HEK293 (cell line): ENCODE results near the gene OPRM1.

Experiments
- CTCF ChIA-PET: fragments of 350-600 bp; formaldehyde crosslinking; extraction: SDS; loops from one replicate; lab custom pipeline; 2021; ENCODE audit warnings: antibody characterized with exemption; lab: Yijun Ruan, JAX
- POLR2A ChIA-PET: fragments of 300-600 bp; formaldehyde crosslinking; extraction: SDS; loops from one replicate; lab custom pipeline; 2020; ENCODE audit warnings: antibody characterized with exemption, inconsistent platforms; lab: Yijun Ruan, JAX
- H3K27ac ChIP-seq: fragments of 200-500 bp; sonication (Bioruptor generic); 2 replicates; pipeline ENCODE4 v1.5.1; 2014; ENCODE audit warnings: low read depth, low read length, control low read depth, inconsistent platforms; ENCODE audit errors: extremely low read depth
- H3K36me3 ChIP-seq, 2 experiments: fragments of 200-500 bp in 1 of 2; sonication (Bioruptor generic) in 1 of 2; 1 replicate in 1 of 2; 2 replicates in 1 of 2; pipeline ENCODE4 v1.5.1; 2014 to 2017; ENCODE audit warnings: inconsistent platforms in 2 of 2, low read length in 2 of 2; ENCODE audit not compliant: control insufficient read depth in 2 of 2, insufficient read depth in 1 of 2
- H3K4me1 ChIP-seq: fragments of 200-500 bp; sonication (Bioruptor generic); 2 replicates; pipeline ENCODE4 v1.5.1; 2014; ENCODE audit warnings: mild to moderate bottlenecking, low read length, inconsistent platforms; ENCODE audit not compliant: control insufficient read depth, insufficient read depth
- H3K4me3 ChIP-seq: 2 replicates; pipeline ENCODE4 v1.5.1; 2011; ENCODE audit warnings: low read depth, mild to moderate bottlenecking, control low read depth, low read length, moderate library complexity
- H3K9me3 ChIP-seq: fragments of 200-500 bp; sonication (Bioruptor generic); 2 replicates; pipeline ENCODE4 v1.5.1; 2014; ENCODE audit warnings: low read depth, low read length, inconsistent platforms; ENCODE audit not compliant: control insufficient read depth, insufficient read depth
- CTCF ChIP-seq: fragments of 450-650 bp; formaldehyde crosslinking; IDR thresholded peaks from 2 replicates; pipeline ENCODE4 v1.5.1; 2016; ENCODE audit warnings: missing biosample characterization, missing genetic modification characterization
- ELK4 ChIP-seq: IDR thresholded peaks from 2 replicates; pipeline ENCODE4 v1.6.1; 2011; ENCODE audit warnings: mild to moderate bottlenecking, low read depth, low read length, borderline replicate concordance
- GLIS1 ChIP-seq: fragments of 450-650 bp; formaldehyde crosslinking; IDR thresholded peaks from 2 replicates; pipeline ENCODE4 v1.5.1; 2016; ENCODE audit warnings: missing biosample characterization, missing genetic modification characterization
- OVOL3 ChIP-seq: fragments of 450-650 bp; formaldehyde crosslinking; IDR thresholded peaks from 2 replicates; pipeline ENCODE4 v1.5.1; 2016; ENCODE audit warnings: missing biosample characterization, missing genetic modification characterization
- PRDM1 ChIP-seq: fragments of 450-650 bp; formaldehyde crosslinking; IDR thresholded peaks from 2 replicates; pipeline ENCODE4; 2016; ENCODE audit warnings: missing biosample characterization, missing genetic modification characterization
- SALL2 ChIP-seq: fragments of 450-650 bp; formaldehyde crosslinking; IDR thresholded peaks from 2 replicates; pipeline ENCODE4 v1.5.0; 2017; ENCODE audit warnings: missing biosample characterization, mild to moderate bottlenecking, missing genetic modification characterization, borderline replicate concordance
- SP2 ChIP-seq: fragments of 450-650 bp; formaldehyde crosslinking; IDR thresholded peaks from 2 replicates; pipeline ENCODE4 v1.5.1; 2016; ENCODE audit warnings: missing biosample characterization, missing genetic modification characterization
- TSHZ1 ChIP-seq: fragments of 450-650 bp; formaldehyde crosslinking; IDR thresholded peaks from 2 replicates; pipeline ENCODE4 v1.5.1; 2016; ENCODE audit warnings: missing biosample characterization, missing genetic modification characterization, borderline replicate concordance
- YY1 ChIP-seq: fragments of 450-650 bp; formaldehyde crosslinking; IDR thresholded peaks from 2 replicates; pipeline ENCODE4 v1.5.1; 2018; ENCODE audit warnings: missing biosample characterization, missing genetic modification characterization
- YY2 ChIP-seq: fragments of 450-650 bp; formaldehyde crosslinking; IDR thresholded peaks from 2 replicates; pipeline ENCODE4 v1.5.1; 2016; ENCODE audit warnings: missing biosample characterization, missing genetic modification characterization
- ZBTB11 ChIP-seq: fragments of 450-650 bp; formaldehyde crosslinking; conservative IDR thresholded peaks from 2 replicates; pipeline ENCODE4 v1.5.1; 2016; ENCODE audit warnings: low read depth, missing biosample characterization, missing genetic modification characterization
- ZBTB8A ChIP-seq: fragments of 450-650 bp; formaldehyde crosslinking; IDR thresholded peaks from 2 replicates; pipeline ENCODE4 v1.5.1; 2016; ENCODE audit warnings: missing biosample characterization, missing genetic modification characterization
- ZIC2 ChIP-seq: fragments of 450-650 bp; formaldehyde crosslinking; IDR thresholded peaks from 2 replicates; pipeline ENCODE4 v1.5.1; 2016; ENCODE audit warnings: missing biosample characterization, missing genetic modification characterization
- ZNF10 ChIP-seq: fragments of 450-650 bp; formaldehyde crosslinking; IDR thresholded peaks from 2 replicates; pipeline ENCODE4 v1.5.1; 2017; ENCODE audit warnings: missing biosample characterization, missing genetic modification characterization
- ZNF155 ChIP-seq: fragments of 450-650 bp; formaldehyde crosslinking; IDR thresholded peaks from 2 replicates; pipeline ENCODE4 v1.5.1; 2016; ENCODE audit warnings: missing biosample characterization, missing genetic modification characterization
- ZNF157 ChIP-seq: fragments of 450-650 bp; formaldehyde crosslinking; IDR thresholded peaks from 2 replicates; pipeline ENCODE4 v1.5.1; 2016; ENCODE audit warnings: missing biosample characterization, missing genetic modification characterization
- ZNF175 ChIP-seq: fragments of 450-650 bp; formaldehyde crosslinking; IDR thresholded peaks from 2 replicates; pipeline ENCODE4 v1.5.1; 2016; ENCODE audit warnings: missing biosample characterization, missing genetic modification characterization
- ZNF184 ChIP-seq: fragments of 450-650 bp; IDR thresholded peaks from 2 replicates; pipeline ENCODE4 v1.5.1; 2018; ENCODE audit warnings: missing biosample characterization, mild to moderate bottlenecking, missing genetic modification characterization
- ZNF19 ChIP-seq: fragments of 450-650 bp; formaldehyde crosslinking; IDR thresholded peaks from 2 replicates; pipeline ENCODE4; 2016; ENCODE audit warnings: missing biosample characterization, missing genetic modification characterization, low read depth
- ZNF548 ChIP-seq: fragments of 450-650 bp; formaldehyde crosslinking; IDR thresholded peaks from 2 replicates; pipeline ENCODE4 v1.5.1; 2016; ENCODE audit warnings: missing biosample characterization, missing genetic modification characterization
- ZNF561 ChIP-seq: fragments of 450-650 bp; IDR thresholded peaks from 2 replicates; pipeline ENCODE4 v1.5.1; 2018; ENCODE audit warnings: missing biosample characterization, missing genetic modification characterization, borderline replicate concordance
- ZNF747 ChIP-seq: fragments of 450-650 bp; formaldehyde crosslinking; IDR thresholded peaks from 2 replicates; pipeline ENCODE4 v1.5.1; 2016; ENCODE audit warnings: missing biosample characterization, missing genetic modification characterization
- ZNF768 ChIP-seq: fragments of 450-650 bp; formaldehyde crosslinking; IDR thresholded peaks from 2 replicates; pipeline ENCODE4 v1.5.1; 2018; ENCODE audit warnings: missing biosample characterization, mild to moderate bottlenecking, missing genetic modification characterization
- ZNF776 ChIP-seq: fragments of 450-650 bp; formaldehyde crosslinking; IDR thresholded peaks from 2 replicates; pipeline ENCODE4 v1.5.0; 2017; ENCODE audit warnings: missing biosample characterization, missing genetic modification characterization, borderline replicate concordance
- ZNF792 ChIP-seq: fragments of 450-650 bp; formaldehyde crosslinking; IDR thresholded peaks from 2 replicates; pipeline ENCODE4 v1.5.1; 2016; ENCODE audit warnings: missing biosample characterization, missing genetic modification characterization
- ZNF837 ChIP-seq: fragments of 450-650 bp; formaldehyde crosslinking; IDR thresholded peaks from 2 replicates; pipeline ENCODE4 v1.5.1; 2016; ENCODE audit warnings: missing biosample characterization, missing genetic modification characterization

OPRM1 gene

GRCh38 chr6:154012852-154013251 lies 26.2 kb upstream of the OPRM1 start (continued):
- TF ChIP-seq ZIC2 (no peak), ZNF548 (tag by site-specific recombination) (no peak), ZNF561 (tag by site-specific recombination) (no peak), ZNF155 (no peak)

GRCh38 chr6:154017786-154018185 lies 21.3 kb upstream of the OPRM1 start:
- Histone ChIP-seq H3K4me1 (no peaks in the 10 kb centered on the region), H3K4me3 (no peak overlapping the region), H3K9me3 (no peaks in the 10 kb centered on the region), H3K27ac (no peak overlapping the region), H3K36me3 (no peaks in the 10 kb centered on the region)
- TF ChIP-seq PRDM1 (tag by site-specific recombination) (no peak), ZNF776 (tag by site-specific recombination) (no peak), ZBTB8A (no peak), SP2 (tag by site-specific recombination) (no peak), ZNF157 (no peak), TSHZ1 (tag by site-specific recombination) (no peak), ELK4 (no peak), CTCF (tag by site-specific recombination) (no peak), ZNF175 (tag by site-specific recombination) (no peak), SALL2 (tag by site-specific recombination) (no peak), ZNF19 (tag by site-specific recombination) (no peak), YY2 (no peak), GLIS1 (tag by site-specific recombination) (no peak), OVOL3 (tag by site-specific recombination) (no peak), YY1 (no peak)
- ChIA-PET CTCF (interaction anchor here (0.6 kb wide), 1 partner anchor 59 kb away, joined by 5 read pairs; no protein-coding TSS in a partner anchor), POLR2A (no interaction called here)

GRCh38 chr6:154030646-154031045 lies 8.4 kb upstream of the OPRM1 start:
- ChIA-PET POLR2A (no interaction called here), CTCF (interaction anchor here (1.0 kb wide), 1 partner anchor 13 kb away, joined by 3 read pairs; no protein-coding TSS in a partner anchor)
- no peaks in the 10 kb centered on the region for H3K4me1 ChIP-seq
- no peak overlapping the region for H3K4me3 ChIP-seq
- H3K9me3 ChIP-seq, result no peaks in the 10 kb centered on the region
- no peaks in the 10 kb centered on the region for H3K36me3 ChIP-seq
- no peak overlapping the region for H3K27ac ChIP-seq
- TF ChIP-seq ZNF837 (no peak), ZNF768 (tag by site-specific recombination) (no peak), ZNF10 (tag by site-specific recombination) (no peak), ZNF792 (no peak), ZBTB11 (tag by site-specific recombination) (no peak), ZNF747 (no peak), ZNF184 (tag by site-specific recombination) (no peak)
